Measurements from ENCODE around the gene SMARCD3.
A peak's percentile ranks its signal among the peaks of the same experiment; 100 is the strongest.

SMARCD3 gene

GRCh38 chr7:151240942-151241754, 7.3 kb downstream of the SMARCD3 start:
- no peak for DNase-seq (ENCODE audit: low read depth)
- Histone ChIP-seq H3K9me3 (ENCODE audit: control insufficient read depth, low read length) (no peaks in the 10 kb centered on the region), H3K4me1 (ENCODE audit: control insufficient read depth, insufficient read depth, low read length) (peaks cover 31% of the 10 kb centered on the region), H3K36me3 (ENCODE audit: control insufficient read depth, insufficient read depth, low read length, severe bottlenecking) (peaks cover 60% of the 10 kb centered on the region), H3K27me3 (replicated peaks; ENCODE audit: control insufficient read depth, insufficient read depth, low read length) (no peaks in the 10 kb centered on the region), H3K9ac (ENCODE audit: low read length) (no peak overlapping the region), H3K4me3 (ENCODE audit: low read length) (no peak overlapping the region)

GRCh38 chr7:151240536-151240935, 8.0 kb downstream of the SMARCD3 start:
- Histone ChIP-seq H3K27me3 (replicated peaks; ENCODE audit: control insufficient read depth, insufficient read depth, low read length) (no peaks in the 10 kb centered on the region), H3K4me1 (ENCODE audit: control insufficient read depth, insufficient read depth, low read length) (peaks cover 25% of the 10 kb centered on the region), H3K4me3 (ENCODE audit: low read length) (no peak overlapping the region), H3K9me3 (ENCODE audit: control insufficient read depth, low read length) (no peaks in the 10 kb centered on the region), H3K9ac (ENCODE audit: low read length) (peak overlapping the region; percentile 49), H3K36me3 (ENCODE audit: control insufficient read depth, insufficient read depth, low read length, severe bottlenecking) (peaks cover 66% of the 10 kb centered on the region)
- no peak for DNase-seq (ENCODE audit: low read depth)

GRCh38 chr7:151239837-151240459, 8.5 kb downstream of the SMARCD3 start:
- H3K4me1 ChIP-seq (ENCODE audit: control insufficient read depth, insufficient read depth, low read length): peaks cover 24% of the 10 kb centered on the region
- H3K4me3 ChIP-seq (ENCODE audit: low read length): no peak overlapping the region
- H3K36me3 ChIP-seq (ENCODE audit: control insufficient read depth, insufficient read depth, low read length, severe bottlenecking): peaks cover 72% of the 10 kb centered on the region
- no peaks in the 10 kb centered on the region for H3K27me3 ChIP-seq (replicated peaks; ENCODE audit: control insufficient read depth, insufficient read depth, low read length)
- DNase-seq (ENCODE audit: low read depth): no peak
- no peaks in the 10 kb centered on the region for H3K9me3 ChIP-seq (ENCODE audit: control insufficient read depth, low read length)
- peak overlapping the region; percentile 49 for H3K9ac ChIP-seq (ENCODE audit: low read length)

- Histone ChIP-seq H3K27me3 (replicated peaks; ENCODE audit: control insufficient read depth, insufficient read depth, low read length) (no peaks in the 10 kb centered on the region), H3K36me3 (ENCODE audit: control insufficient read depth, insufficient read depth, low read length, severe bottlenecking) (peaks cover 78% of the 10 kb centered on the region), H3K4me1 (ENCODE audit: control insufficient read depth, insufficient read depth, low read length) (peaks cover 23% of the 10 kb centered on the region), H3K9ac (ENCODE audit: low read length) (no peak overlapping the region), H3K4me3 (ENCODE audit: low read length) (no peak overlapping the region), H3K9me3 (ENCODE audit: control insufficient read depth, low read length) (no peaks in the 10 kb centered on the region)
- no peak for DNase-seq (ENCODE audit: low read depth)
Observed at GRCh38 chr7:151238924-151239836, 9.3 kb downstream of the SMARCD3 start.

- no peak overlapping the region for H3K4me3 ChIP-seq (ENCODE audit: low read length)
Observed at GRCh38 chr7:151238190-151238810, 10.2 kb downstream of the SMARCD3 start.

GRCh38 chr7:151237244-151238189, 11.0 kb downstream of the SMARCD3 start:
- DNase-seq (ENCODE audit: low read depth): no peak
- no peak overlapping the region for H3K4me3 ChIP-seq (ENCODE audit: low read length)
- no peaks in the 10 kb centered on the region for H3K27me3 ChIP-seq (replicated peaks; ENCODE audit: control insufficient read depth, insufficient read depth, low read length)
- no peak overlapping the region for H3K9ac ChIP-seq (ENCODE audit: low read length)
- peaks cover 81% of the 10 kb centered on the region for H3K36me3 ChIP-seq (ENCODE audit: control insufficient read depth, insufficient read depth, low read length, severe bottlenecking)
- peaks cover 24% of the 10 kb centered on the region for H3K4me1 ChIP-seq (ENCODE audit: control insufficient read depth, insufficient read depth, low read length)
- no peaks in the 10 kb centered on the region for H3K9me3 ChIP-seq (ENCODE audit: control insufficient read depth, low read length)

More at GRCh38 chr7:151238190-151238810, 10.2 kb downstream of the SMARCD3 start:
- DNase-seq (ENCODE audit: low read depth): no peak
- H3K36me3 ChIP-seq (ENCODE audit: control insufficient read depth, insufficient read depth, low read length, severe bottlenecking): peaks cover 82% of the 10 kb centered on the region
- H3K4me1 ChIP-seq (ENCODE audit: control insufficient read depth, insufficient read depth, low read length): peaks cover 31% of the 10 kb centered on the region
- H3K27me3 ChIP-seq (replicated peaks; ENCODE audit: control insufficient read depth, insufficient read depth, low read length): no peaks in the 10 kb centered on the region
- H3K9me3 ChIP-seq (ENCODE audit: control insufficient read depth, low read length): no peaks in the 10 kb centered on the region
- no peak overlapping the region for H3K9ac ChIP-seq (ENCODE audit: low read length)

- Histone ChIP-seq H3K36me3 (ENCODE audit: control insufficient read depth, insufficient read depth, low read length, severe bottlenecking) (peaks cover 70% of the 10 kb centered on the region), H3K9me3 (ENCODE audit: control insufficient read depth, low read length) (no peaks in the 10 kb centered on the region), H3K4me1 (ENCODE audit: control insufficient read depth, insufficient read depth, low read length) (peaks cover 26% of the 10 kb centered on the region), H3K27me3 (replicated peaks; ENCODE audit: control insufficient read depth, insufficient read depth, low read length) (no peaks in the 10 kb centered on the region), H3K4me3 (ENCODE audit: low read length) (no peak overlapping the region), H3K9ac (ENCODE audit: low read length) (no peak overlapping the region)
- no peak for DNase-seq (ENCODE audit: low read depth)
Observed at GRCh38 chr7:151236406-151236805, 12.1 kb downstream of the SMARCD3 start.

- peaks cover 59% of the 10 kb centered on the region for H3K36me3 ChIP-seq (ENCODE audit: control insufficient read depth, insufficient read depth, low read length, severe bottlenecking)
- no peak for DNase-seq (ENCODE audit: low read depth)
Observed at GRCh38 chr7:151235091-151235787, 13.3 kb downstream of the SMARCD3 start.

GRCh38 chr7:151233804-151234203, 14.7 kb downstream of the SMARCD3 start:
- no peaks in the 10 kb centered on the region for H3K9me3 ChIP-seq (ENCODE audit: control insufficient read depth, low read length)
- H3K9ac ChIP-seq (ENCODE audit: low read length): peak overlapping the region; percentile 99
- peaks cover 46% of the 10 kb centered on the region for H3K36me3 ChIP-seq (ENCODE audit: control insufficient read depth, insufficient read depth, low read length, severe bottlenecking)
- H3K4me1 ChIP-seq (ENCODE audit: control insufficient read depth, insufficient read depth, low read length): peaks cover 21% of the 10 kb centered on the region
- H3K4me3 ChIP-seq (ENCODE audit: low read length): peak overlapping the region; percentile 99
- H3K27me3 ChIP-seq (replicated peaks; ENCODE audit: control insufficient read depth, insufficient read depth, low read length): no peaks in the 10 kb centered on the region
- DNase-seq (ENCODE audit: low read depth): no peak

More at GRCh38 chr7:151235091-151235787, 13.3 kb downstream of the SMARCD3 start:
- peaks cover 26% of the 10 kb centered on the region for H3K4me1 ChIP-seq (ENCODE audit: control insufficient read depth, insufficient read depth, low read length)
- H3K4me3 ChIP-seq (ENCODE audit: low read length): no peak overlapping the region
- no peaks in the 10 kb centered on the region for H3K9me3 ChIP-seq (ENCODE audit: control insufficient read depth, low read length)
- H3K9ac ChIP-seq (ENCODE audit: low read length): no peak overlapping the region
- H3K27me3 ChIP-seq (replicated peaks; ENCODE audit: control insufficient read depth, insufficient read depth, low read length): no peaks in the 10 kb centered on the region
